Measurements from ENCODE around the gene ZNF865. TPM values are rescaled to one million over a fixed set of nuclear protein-coding genes. Genes with fewer than 3 reads are reported as not detected.

ZNF865 gene
- polyA plus RNA-seq, 1 donor from 2014 or later: 1.7 TPM

DNA sequence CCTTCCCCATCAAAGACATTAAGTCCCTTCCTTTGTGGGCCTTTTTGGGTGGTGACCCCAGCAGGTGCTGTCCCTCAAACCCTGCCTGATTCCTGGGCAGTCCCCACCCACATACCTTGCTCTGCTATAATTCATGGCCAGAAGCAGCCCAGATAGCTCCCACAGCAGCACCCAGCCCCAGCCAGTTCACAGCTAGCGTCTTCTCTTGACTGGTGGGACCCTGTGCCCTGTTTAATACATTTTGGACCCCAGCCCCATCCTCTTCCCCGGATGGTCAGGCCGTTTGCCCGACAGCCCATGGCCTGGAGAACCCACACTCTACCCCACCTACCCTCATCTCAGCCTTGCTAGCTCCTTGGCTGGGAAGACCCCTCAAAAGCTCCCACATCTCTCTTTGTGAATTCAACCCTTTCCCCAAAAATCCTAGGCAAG, 44.7 kb downstream of the ZNF865 start:
- Histone ChIP-seq H3K79me2 (replicated peaks; ENCODE audit: insufficient read depth, low read length) (peaks cover 8% of the 10 kb centered on the region), H3K27ac (ENCODE audit: low read length) (no peak overlapping the region), H3K9ac (ENCODE audit: low read length) (no peak overlapping the region), H3K27me3 (ENCODE audit: insufficient read depth, low read depth, low read length) (no peaks in the 10 kb centered on the region), H3K9me3 (ENCODE audit: low read length) (no peaks in the 10 kb centered on the region), H4K20me1 (ENCODE audit: insufficient read depth) (no peaks in the 10 kb centered on the region), H3F3A (ENCODE audit: insufficient read depth, low read length, poor library complexity, severe bottlenecking) (no peaks in the 10 kb centered on the region), H2AFZ (ENCODE audit: low read depth, low read length) (no peak overlapping the region), H3K36me3 (ENCODE audit: insufficient read depth, low read length) (no peaks in the 10 kb centered on the region), H3K4me2 (ENCODE audit: low read length) (no peak overlapping the region), H3K4me3 (ENCODE audit: low read length) (no peak overlapping the region), H3K9me2 (ENCODE audit: insufficient read depth, low read length) (no peaks in the 10 kb centered on the region)
- TF ChIP-seq, protein P1, sequence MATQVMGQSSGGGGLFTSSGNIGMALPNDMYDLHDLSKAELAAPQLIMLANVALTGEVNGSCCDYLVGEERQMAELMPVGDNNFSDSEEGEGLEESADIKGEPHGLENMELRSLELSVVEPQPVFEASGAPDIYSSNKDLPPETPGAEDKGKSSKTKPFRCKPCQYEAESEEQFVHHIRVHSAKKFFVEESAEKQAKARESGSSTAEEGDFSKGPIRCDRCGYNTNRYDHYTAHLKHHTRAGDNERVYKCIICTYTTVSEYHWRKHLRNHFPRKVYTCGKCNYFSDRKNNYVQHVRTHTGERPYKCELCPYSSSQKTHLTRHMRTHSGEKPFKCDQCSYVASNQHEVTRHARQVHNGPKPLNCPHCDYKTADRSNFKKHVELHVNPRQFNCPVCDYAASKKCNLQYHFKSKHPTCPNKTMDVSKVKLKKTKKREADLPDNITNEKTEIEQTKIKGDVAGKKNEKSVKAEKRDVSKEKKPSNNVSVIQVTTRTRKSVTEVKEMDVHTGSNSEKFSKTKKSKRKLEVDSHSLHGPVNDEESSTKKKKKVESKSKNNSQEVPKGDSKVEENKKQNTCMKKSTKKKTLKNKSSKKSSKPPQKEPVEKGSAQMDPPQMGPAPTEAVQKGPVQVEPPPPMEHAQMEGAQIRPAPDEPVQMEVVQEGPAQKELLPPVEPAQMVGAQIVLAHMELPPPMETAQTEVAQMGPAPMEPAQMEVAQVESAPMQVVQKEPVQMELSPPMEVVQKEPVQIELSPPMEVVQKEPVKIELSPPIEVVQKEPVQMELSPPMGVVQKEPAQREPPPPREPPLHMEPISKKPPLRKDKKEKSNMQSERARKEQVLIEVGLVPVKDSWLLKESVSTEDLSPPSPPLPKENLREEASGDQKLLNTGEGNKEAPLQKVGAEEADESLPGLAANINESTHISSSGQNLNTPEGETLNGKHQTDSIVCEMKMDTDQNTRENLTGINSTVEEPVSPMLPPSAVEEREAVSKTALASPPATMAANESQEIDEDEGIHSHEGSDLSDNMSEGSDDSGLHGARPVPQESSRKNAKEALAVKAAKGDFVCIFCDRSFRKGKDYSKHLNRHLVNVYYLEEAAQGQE (IDR thresholded peaks at IDR 0.05; ENCODE audit: borderline replicate concordance): no peak
- TF ChIP-seq, protein P2, sequence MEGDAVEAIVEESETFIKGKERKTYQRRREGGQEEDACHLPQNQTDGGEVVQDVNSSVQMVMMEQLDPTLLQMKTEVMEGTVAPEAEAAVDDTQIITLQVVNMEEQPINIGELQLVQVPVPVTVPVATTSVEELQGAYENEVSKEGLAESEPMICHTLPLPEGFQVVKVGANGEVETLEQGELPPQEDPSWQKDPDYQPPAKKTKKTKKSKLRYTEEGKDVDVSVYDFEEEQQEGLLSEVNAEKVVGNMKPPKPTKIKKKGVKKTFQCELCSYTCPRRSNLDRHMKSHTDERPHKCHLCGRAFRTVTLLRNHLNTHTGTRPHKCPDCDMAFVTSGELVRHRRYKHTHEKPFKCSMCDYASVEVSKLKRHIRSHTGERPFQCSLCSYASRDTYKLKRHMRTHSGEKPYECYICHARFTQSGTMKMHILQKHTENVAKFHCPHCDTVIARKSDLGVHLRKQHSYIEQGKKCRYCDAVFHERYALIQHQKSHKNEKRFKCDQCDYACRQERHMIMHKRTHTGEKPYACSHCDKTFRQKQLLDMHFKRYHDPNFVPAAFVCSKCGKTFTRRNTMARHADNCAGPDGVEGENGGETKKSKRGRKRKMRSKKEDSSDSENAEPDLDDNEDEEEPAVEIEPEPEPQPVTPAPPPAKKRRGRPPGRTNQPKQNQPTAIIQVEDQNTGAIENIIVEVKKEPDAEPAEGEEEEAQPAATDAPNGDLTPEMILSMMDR (IDR thresholded peaks at IDR 0.05; ENCODE audit: poor library complexity, severe bottlenecking): no peak
- TF ChIP-seq MXI1 (conservative IDR thresholded peaks at IDR 0.05; ENCODE audit: poor library complexity, severe bottlenecking) (no peak), TAF1 (IDR thresholded peaks at IDR 0.05; ENCODE audit: low read depth) (no peak), EZH2 (IDR thresholded peaks at IDR 0.05; ENCODE audit: borderline replicate concordance, insufficient read depth, low read length, poor library complexity, severe bottlenecking) (no peak), EP300 (conservative IDR thresholded peaks at IDR 0.05; ENCODE audit: poor library complexity, severe bottlenecking) (no peak), SMC3 (conservative IDR thresholded peaks at IDR 0.05; ENCODE audit: poor library complexity) (no peak), RAD21 (conservative IDR thresholded peaks at IDR 0.05) (no peak), POLR2AphosphoS5 (IDR thresholded peaks at IDR 0.05) (no peak)

DNA sequence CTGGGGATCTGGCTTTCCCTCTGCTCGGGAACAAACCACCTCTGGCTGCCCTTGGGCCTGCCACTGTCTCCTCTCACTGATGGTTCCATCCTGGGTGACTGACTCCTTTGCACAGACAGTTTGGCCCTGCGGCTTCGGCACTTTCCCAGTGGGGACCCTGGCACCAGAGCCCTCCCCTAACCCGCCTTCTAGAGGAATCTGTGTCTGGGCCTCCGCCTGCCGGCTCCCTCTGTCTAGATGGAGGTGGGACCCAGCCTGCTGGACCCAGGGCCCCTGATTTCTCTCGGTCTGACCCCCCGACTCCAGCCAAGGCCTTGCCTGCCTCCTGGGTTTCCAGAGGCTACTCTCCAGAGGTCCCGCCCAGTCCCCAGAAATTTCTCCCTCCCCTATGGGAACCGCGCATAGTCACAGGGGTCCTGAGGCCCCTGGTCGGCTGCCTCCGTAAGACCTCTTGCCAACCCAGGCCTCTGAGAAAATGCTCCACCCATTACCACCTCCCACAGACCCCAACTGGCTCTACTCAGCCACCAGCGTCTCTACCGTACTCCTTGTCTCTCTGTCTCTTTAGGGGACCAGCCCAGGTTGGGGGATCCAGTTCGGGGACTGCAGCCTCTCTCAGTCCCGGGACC, 45.3 kb downstream of the ZNF865 start:
- Histone ChIP-seq H3K9me3 (ENCODE audit: low read length) (no peaks in the 10 kb centered on the region), H3F3A (ENCODE audit: insufficient read depth, low read length, poor library complexity, severe bottlenecking) (no peaks in the 10 kb centered on the region), H3K36me3 (ENCODE audit: insufficient read depth, low read length) (no peaks in the 10 kb centered on the region), H3K4me2 (ENCODE audit: low read length) (no peak overlapping the region), H3K27me3 (ENCODE audit: insufficient read depth, low read depth, low read length) (no peaks in the 10 kb centered on the region), H3K9ac (ENCODE audit: low read length) (no peak overlapping the region), H4K20me1 (ENCODE audit: insufficient read depth) (peaks cover 2% of the 10 kb centered on the region), H3K27ac (ENCODE audit: low read length) (no peak overlapping the region), H3K79me2 (replicated peaks; ENCODE audit: insufficient read depth, low read length) (peaks cover 11% of the 10 kb centered on the region), H3K4me3 (ENCODE audit: low read length) (no peak overlapping the region), H2AFZ (ENCODE audit: low read depth, low read length) (no peak overlapping the region), H3K9me2 (ENCODE audit: insufficient read depth, low read length) (no peaks in the 10 kb centered on the region)
- TF ChIP-seq, protein P1 (IDR thresholded peaks at IDR 0.05; ENCODE audit: borderline replicate concordance): no peak
- no peak for TF ChIP-seq EZH2 (IDR thresholded peaks at IDR 0.05; ENCODE audit: borderline replicate concordance, insufficient read depth, low read length, poor library complexity, severe bottlenecking)
- no peak for TF ChIP-seq RAD21 (conservative IDR thresholded peaks at IDR 0.05)
- no peak for TF ChIP-seq TAF1 (IDR thresholded peaks at IDR 0.05; ENCODE audit: low read depth)
- TF ChIP-seq, protein P2 (IDR thresholded peaks at IDR 0.05; ENCODE audit: poor library complexity, severe bottlenecking): no peak
- no peak for TF ChIP-seq EP300 (conservative IDR thresholded peaks at IDR 0.05; ENCODE audit: poor library complexity, severe bottlenecking)
- TF ChIP-seq SMC3 (conservative IDR thresholded peaks at IDR 0.05; ENCODE audit: poor library complexity): no peak
- TF ChIP-seq POLR2AphosphoS5 (IDR thresholded peaks at IDR 0.05): no peak
- TF ChIP-seq MXI1 (conservative IDR thresholded peaks at IDR 0.05; ENCODE audit: poor library complexity, severe bottlenecking): no peak
